HG03520 (cell line): ENCODE data around the gene CLDN34.
A peak's percentile ranks its signal among the peaks of the same experiment; 100 is the strongest.

ENCODE experiments used
- ATAC-seq: cut with Tn5 transposase; IDR thresholded peaks from one replicate; pipeline ENCODE4 v1.9.1; 2021; ENCODE audit warnings: mild to moderate bottlenecking, moderate library complexity; ENCODE audit not compliant: unreplicated experiment

Gene CLDN34

DNA sequence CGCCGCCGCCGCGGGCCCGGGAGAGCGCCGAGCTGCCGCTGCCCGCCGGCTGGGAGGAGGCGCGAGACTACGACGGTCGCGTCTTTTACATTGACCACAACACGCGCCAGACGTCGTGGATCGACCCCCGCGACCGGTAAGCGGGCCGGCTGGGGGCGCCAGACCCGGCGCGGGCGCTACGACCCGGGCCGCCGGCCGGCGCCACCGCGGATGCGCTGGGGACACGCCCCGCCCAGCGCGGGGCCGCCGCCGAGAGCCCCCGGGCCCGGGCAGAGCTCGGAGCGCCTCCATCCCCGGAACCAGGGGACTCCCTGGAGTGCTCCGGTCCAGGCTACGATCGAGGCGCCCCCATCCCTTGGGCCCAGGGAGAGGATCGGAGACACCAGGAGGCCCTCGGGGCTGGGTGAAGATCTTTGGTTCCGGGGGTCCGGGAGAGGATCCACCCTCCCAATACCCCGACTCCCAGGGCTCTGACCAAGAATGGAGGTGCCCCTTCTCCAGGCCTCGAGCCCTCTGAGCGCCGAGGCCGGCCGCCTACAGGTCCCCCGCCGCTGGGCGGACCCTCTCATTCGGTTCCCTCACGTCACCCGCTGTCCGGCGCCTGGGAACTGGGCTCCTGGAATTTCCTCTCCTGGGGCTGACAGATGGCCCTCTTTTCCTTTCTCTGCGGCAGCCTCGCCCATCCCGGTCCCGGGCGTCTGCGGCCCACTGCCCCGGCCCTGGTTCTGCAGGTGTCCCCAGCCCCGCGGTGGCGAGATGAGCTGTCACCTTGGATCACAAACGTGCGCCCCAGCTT lies 48.8 kb downstream of the CLDN34 start:
- ATAC-seq: peak; percentile 14

DNA sequence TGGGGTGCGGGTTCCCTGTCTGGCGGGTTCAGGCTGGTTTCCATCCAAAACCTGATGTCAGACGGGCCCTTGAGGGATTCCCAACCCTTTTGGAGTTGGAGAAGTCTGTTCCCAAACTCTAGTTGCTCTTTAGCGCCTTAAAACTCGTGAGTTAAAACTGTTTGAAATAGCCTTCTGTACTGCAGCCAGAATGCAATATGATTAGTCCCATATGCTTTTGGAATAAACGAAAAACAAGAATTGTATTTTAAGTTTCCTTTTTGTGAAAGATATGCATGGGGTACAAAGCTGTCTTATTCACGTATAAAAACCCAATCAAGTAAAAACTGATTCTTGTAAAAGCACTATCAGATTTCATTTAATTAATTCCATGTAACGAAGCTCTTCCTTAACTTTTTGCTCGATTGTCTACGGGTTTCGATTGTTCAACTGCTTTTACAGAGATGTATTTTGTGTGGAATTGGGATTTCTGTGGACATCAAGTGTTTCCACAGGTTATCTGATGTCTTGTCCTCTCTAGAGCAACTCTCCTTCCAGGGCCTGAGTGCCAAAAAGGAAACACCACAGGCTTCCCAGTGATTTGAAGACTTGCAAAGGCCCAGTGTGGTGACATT lies 49.5 kb downstream of the CLDN34 start:
- no peak for ATAC-seq

DNA sequence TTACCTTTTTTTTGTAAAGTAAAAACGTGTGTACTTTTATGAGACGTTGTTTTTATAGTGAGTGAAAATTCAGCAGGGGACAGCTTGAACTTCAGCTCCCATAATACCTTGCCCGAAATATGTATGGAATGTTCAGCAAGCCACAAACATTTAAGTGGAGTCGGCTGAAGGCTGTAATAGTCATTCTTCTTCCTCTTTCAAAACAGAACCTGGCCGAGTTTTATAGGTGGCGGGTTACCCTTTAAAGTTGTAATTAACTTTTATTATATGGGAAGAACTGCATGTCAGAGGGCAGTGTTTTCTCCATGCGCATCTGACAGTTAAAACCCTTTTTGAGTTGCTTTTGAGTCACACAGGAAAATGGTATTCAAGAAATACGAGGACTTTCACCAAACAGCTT lies 50.7 kb downstream of the CLDN34 start:
- ATAC-seq: no peak
